Activated naive CD4-positive, alpha-beta T cell treated with anti-CD3 and anti-CD28 coated beads for 36 hours (primary cell): Measurements from ENCODE around the gene ZNF804B. TPM values are rescaled to one million over a fixed set of nuclear protein-coding genes. Genes with fewer than 3 reads are reported as not detected.

Source experiments
- CTCF ChIA-PET: fragments of 350-600 bp; sonication (Branson Sonifier 250); formaldehyde crosslinking; loops from one replicate; lab custom pipeline; 2021; ENCODE audit warnings: antibody characterized with exemption; lab: Charles Lee
- DNase-seq: peaks from one replicate; pipeline ENCODE4 v3.0.0-alpha.2; 2020
- H3K27ac Mint-ChIP-seq: one replicate; pipeline ENCODE4 v1.8.0; 2021; ENCODE audit warnings: mild to moderate bottlenecking, mixed read lengths
- H3K27me3 Mint-ChIP-seq: one replicate; pipeline ENCODE4 v1.8.0; 2021; ENCODE audit warnings: low read depth, mixed read lengths
- H3K36me3 Mint-ChIP-seq: one replicate; pipeline ENCODE4 v1.8.0; 2021; ENCODE audit warnings: low read depth, mixed read lengths
- H3K4me1 Mint-ChIP-seq: one replicate; pipeline ENCODE4 v1.8.0; 2021; ENCODE audit warnings: low read depth, mixed read lengths
- H3K4me3 Mint-ChIP-seq: one replicate; pipeline ENCODE4 v1.8.0; 2021; ENCODE audit warnings: mild to moderate bottlenecking, moderate library complexity, mixed read lengths
- H3K9me3 Mint-ChIP-seq: one replicate; pipeline ENCODE4 v1.8.0; 2021; ENCODE audit warnings: mixed read lengths
- intact Hi-C: fragments of 100-400 bp; cut with micrococcal nuclease; formaldehyde crosslinking; loops from one replicate; pipeline ENCODE4 v1.15.1; 2023
- total RNA-seq, 2 experiments: library from RNA; stranded (reverse); gene quantifications; one replicate each; pipeline ENCODE4 v1.2.3, GENCODE V29; 2021

Gene ZNF804B
- total RNA-seq, 2 experiments from 2014 or later, result not detected

- intact Hi-C loops, result no loop called here
- no peaks in the 10 kb centered on the region for H3K27me3 Mint-ChIP-seq
- no peak for DNase-seq
- H3K9me3 Mint-ChIP-seq, result peaks cover 20% of the 10 kb centered on the region
- no peak overlapping the region for H3K27ac Mint-ChIP-seq
- CTCF ChIA-PET, result no interaction called here
- H3K36me3 Mint-ChIP-seq, result peaks cover 2% of the 10 kb centered on the region
- peaks cover 8% of the 10 kb centered on the region for H3K4me1 Mint-ChIP-seq
- H3K4me3 Mint-ChIP-seq, result no peak overlapping the region
Observed at GRCh38 chr7:89012016-89012415, 252.5 kb downstream of the ZNF804B start.

GRCh38 chr7:89017695-89018094 lies 258.2 kb downstream of the ZNF804B start:
- Mint-ChIP-seq H3K36me3 (no peaks in the 10 kb centered on the region), H3K27ac (no peak overlapping the region), H3K4me1 (no peaks in the 10 kb centered on the region), H3K27me3 (peaks cover 8% of the 10 kb centered on the region), H3K4me3 (no peak overlapping the region), H3K9me3 (peaks cover 9% of the 10 kb centered on the region)
- no peak for DNase-seq
- CTCF ChIA-PET, result no interaction called here
- intact Hi-C loops, result no loop called here

GRCh38 chr7:89021741-89022140 lies 262.2 kb downstream of the ZNF804B start:
- CTCF ChIA-PET, result no interaction called here
- no peak for DNase-seq
- Mint-ChIP-seq H3K4me1 (peaks cover 2% of the 10 kb centered on the region), H3K36me3 (no peaks in the 10 kb centered on the region), H3K27ac (no peak overlapping the region), H3K9me3 (peaks cover 6% of the 10 kb centered on the region), H3K27me3 (peaks cover 9% of the 10 kb centered on the region), H3K4me3 (no peak overlapping the region)
- intact Hi-C loops, result no loop called here

GRCh38 chr7:89023206-89023605 lies 263.7 kb downstream of the ZNF804B start:
- Mint-ChIP-seq H3K4me1 (peaks cover 4% of the 10 kb centered on the region), H3K9me3 (peaks cover 6% of the 10 kb centered on the region), H3K27ac (no peak overlapping the region), H3K36me3 (no peaks in the 10 kb centered on the region), H3K4me3 (no peak overlapping the region), H3K27me3 (peaks cover 7% of the 10 kb centered on the region)
- CTCF ChIA-PET, result no interaction called here
- no peak for DNase-seq
- intact Hi-C loops, result no loop called here

GRCh38 chr7:89023877-89024276 lies 264.4 kb downstream of the ZNF804B start:
- peaks cover 2% of the 10 kb centered on the region for H3K9me3 Mint-ChIP-seq

GRCh38 chr7:89027781-89028180 lies 268.3 kb downstream of the ZNF804B start:
- DNase-seq, result no peak
- Mint-ChIP-seq H3K36me3 (no peaks in the 10 kb centered on the region), H3K4me1 (peaks cover 22% of the 10 kb centered on the region), H3K27me3 (peaks cover 1% of the 10 kb centered on the region), H3K9me3 (no peaks in the 10 kb centered on the region), H3K27ac (no peak overlapping the region), H3K4me3 (no peak overlapping the region)
- CTCF ChIA-PET, result no interaction called here
- intact Hi-C loops, result loop anchor here (1.0 kb wide), 1 partner anchor 24 kb away; no protein-coding TSS in a partner anchor

More at GRCh38 chr7:89023877-89024276, 264.4 kb downstream of the ZNF804B start:
- H3K4me3 Mint-ChIP-seq, result no peak overlapping the region
- DNase-seq, result no peak
- peaks cover 8% of the 10 kb centered on the region for H3K4me1 Mint-ChIP-seq
- CTCF ChIA-PET, result no interaction called here
- intact Hi-C loops, result no loop called here
- no peaks in the 10 kb centered on the region for H3K36me3 Mint-ChIP-seq
- peaks cover 5% of the 10 kb centered on the region for H3K27me3 Mint-ChIP-seq
- no peak overlapping the region for H3K27ac Mint-ChIP-seq

GRCh38 chr7:89028319-89028718 lies 268.8 kb downstream of the ZNF804B start:
- intact Hi-C loops, result loop anchor here (1.0 kb wide), 1 partner anchor 25 kb away; no protein-coding TSS in a partner anchor
- CTCF ChIA-PET, result no interaction called here
- no peak for DNase-seq
- H3K4me1 Mint-ChIP-seq, result peaks cover 24% of the 10 kb centered on the region
- H3K36me3 Mint-ChIP-seq, result no peaks in the 10 kb centered on the region
- H3K4me3 Mint-ChIP-seq, result no peak overlapping the region
- peaks cover 1% of the 10 kb centered on the region for H3K27me3 Mint-ChIP-seq
- H3K27ac Mint-ChIP-seq, result no peak overlapping the region
- H3K9me3 Mint-ChIP-seq, result no peaks in the 10 kb centered on the region

DNA sequence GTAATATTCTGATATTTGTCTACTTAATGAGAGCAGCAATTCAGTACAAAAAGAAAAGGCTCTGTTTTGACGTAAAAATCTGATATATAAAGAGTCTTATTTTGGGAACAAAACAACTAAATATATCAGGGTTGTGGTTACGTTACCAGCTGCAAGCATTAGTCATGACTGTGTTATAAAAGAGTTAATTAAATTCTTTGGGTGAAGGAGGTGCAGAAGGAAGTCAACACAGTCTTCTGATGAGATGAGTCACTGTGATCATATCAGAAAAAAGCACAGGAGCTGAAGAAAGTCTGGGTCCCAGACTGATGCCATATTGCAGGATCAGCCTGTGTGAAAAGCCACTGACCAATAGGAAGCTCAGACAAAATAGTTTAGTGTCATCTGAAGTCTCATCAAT lies 270.4 kb downstream of the ZNF804B start:
- H3K27me3 Mint-ChIP-seq, result peaks cover 1% of the 10 kb centered on the region
- DNase-seq, result peak; percentile 7

DNA sequence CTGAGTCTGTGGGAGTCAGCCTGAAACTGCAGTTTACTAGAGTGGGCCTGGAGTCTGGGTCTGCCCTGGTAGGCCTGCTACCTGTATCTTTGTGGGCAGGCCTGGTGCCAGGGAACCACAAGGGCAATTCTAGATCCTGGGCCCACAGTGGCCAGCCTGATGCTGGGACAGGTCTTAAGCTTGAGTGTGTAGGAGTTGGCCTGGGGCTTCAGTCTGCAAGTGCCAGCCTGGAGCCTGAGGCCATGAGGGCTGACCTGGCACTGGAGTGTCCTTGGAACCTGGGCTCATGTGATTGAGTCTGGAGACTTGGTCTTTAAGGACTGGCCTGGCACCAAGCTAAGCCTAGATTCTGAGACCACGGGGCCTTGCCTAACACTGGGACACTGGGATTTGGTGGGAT lies 281.7 kb downstream of the ZNF804B start:
- H3K27ac Mint-ChIP-seq, result no peak overlapping the region
- peaks cover 1% of the 10 kb centered on the region for H3K36me3 Mint-ChIP-seq
- H3K27me3 Mint-ChIP-seq, result peaks cover 5% of the 10 kb centered on the region
- CTCF ChIA-PET, result no interaction called here
- intact Hi-C loops, result no loop called here
- H3K4me3 Mint-ChIP-seq, result no peak overlapping the region
- no peak for DNase-seq
- H3K4me1 Mint-ChIP-seq, result no peaks in the 10 kb centered on the region
- peaks cover 11% of the 10 kb centered on the region for H3K9me3 Mint-ChIP-seq

More for the DNA sequence above, 270.4 kb downstream of the ZNF804B start:
- Mint-ChIP-seq H3K4me3 (no peak overlapping the region), H3K4me1 (peaks cover 24% of the 10 kb centered on the region), H3K36me3 (no peaks in the 10 kb centered on the region), H3K27ac (no peak overlapping the region), H3K9me3 (no peaks in the 10 kb centered on the region)
- intact Hi-C loops, result no loop called here
- CTCF ChIA-PET, result no interaction called here

GRCh38 chr7:89042940-89043339 lies 283.4 kb downstream of the ZNF804B start:
- H3K9me3 Mint-ChIP-seq, result peaks cover 11% of the 10 kb centered on the region
- H3K27ac Mint-ChIP-seq, result no peak overlapping the region
- CTCF ChIA-PET, result interaction anchor here (0.7 kb wide), 1 partner anchor 1111 kb away, joined by 3 read pairs; no protein-coding TSS in a partner anchor
- peaks cover 1% of the 10 kb centered on the region for H3K36me3 Mint-ChIP-seq
- H3K4me3 Mint-ChIP-seq, result no peak overlapping the region
- H3K27me3 Mint-ChIP-seq, result peaks cover 5% of the 10 kb centered on the region
- H3K4me1 Mint-ChIP-seq, result no peaks in the 10 kb centered on the region
- no peak for DNase-seq
- intact Hi-C loops, result no loop called here

- Mint-ChIP-seq H3K27me3 (peaks cover 3% of the 10 kb centered on the region), H3K4me1 (no peaks in the 10 kb centered on the region), H3K27ac (no peak overlapping the region), H3K9me3 (no peaks in the 10 kb centered on the region), H3K4me3 (no peak overlapping the region), H3K36me3 (no peaks in the 10 kb centered on the region)
- DNase-seq, result no peak
- CTCF ChIA-PET, result no interaction called here
- intact Hi-C loops, result no loop called here
Observed at GRCh38 chr7:89049043-89049442, 289.5 kb downstream of the ZNF804B start.

- Mint-ChIP-seq H3K27me3 (peaks cover 5% of the 10 kb centered on the region), H3K36me3 (no peaks in the 10 kb centered on the region), H3K4me1 (no peaks in the 10 kb centered on the region), H3K27ac (no peak overlapping the region), H3K4me3 (no peak overlapping the region), H3K9me3 (no peaks in the 10 kb centered on the region)
- intact Hi-C loops, result no loop called here
- DNase-seq, result no peak
- CTCF ChIA-PET, result no interaction called here
Observed at GRCh38 chr7:89053130-89053529, 293.6 kb downstream of the ZNF804B start.

- Mint-ChIP-seq H3K36me3 (no peaks in the 10 kb centered on the region), H3K27ac (no peak overlapping the region), H3K27me3 (peaks cover 5% of the 10 kb centered on the region), H3K9me3 (no peaks in the 10 kb centered on the region), H3K4me1 (no peaks in the 10 kb centered on the region), H3K4me3 (no peak overlapping the region)
- no peak for DNase-seq
- intact Hi-C loops, result no loop called here
- CTCF ChIA-PET, result no interaction called here
Observed at GRCh38 chr7:89054361-89054760, 294.9 kb downstream of the ZNF804B start.
